GM23248 (cell line): Measurements from ENCODE around the gene RUNDC3A. TPM values are rescaled to one million over a fixed set of nuclear protein-coding genes. Genes with fewer than 3 reads are reported as not detected.
"Not testable (repeated sequence)": the region's sequence is repeated elsewhere in the genome, so short reads cannot be mapped to it uniquely, and the experiment has no call there.

Source experiments
- DNase-seq: peaks from one replicate; pipeline ENCODE4 v3.0.0-alpha.2; 2015
- H2AFZ ChIP-seq: fragments of 200-600 bp; sonication (generic); 2 replicates; pipeline ENCODE4 v1.6.1; 2016; ENCODE audit warnings: antibody characterized with exemption
- H3F3A ChIP-seq: fragments of 200-600 bp; sonication (generic); 2 replicates; pipeline ENCODE4 v1.6.1; 2016; ENCODE audit warnings: mild to moderate bottlenecking, antibody characterized with exemption, mixed run types; ENCODE audit not compliant: insufficient read depth
- H3K27ac ChIP-seq: fragments of 200-600 bp; sonication (generic); 2 replicates; pipeline ENCODE4 v1.5.1; 2016; ENCODE audit warnings: mild to moderate bottlenecking
- H3K27me3 ChIP-seq: fragments of 200-600 bp; sonication (generic); replicated peaks from 2 replicates; pipeline ENCODE4 v1.6.1; 2016; ENCODE audit warnings: mild to moderate bottlenecking; ENCODE audit not compliant: insufficient read depth
- H3K36me3 ChIP-seq: fragments of 200-600 bp; sonication (generic); 2 replicates; pipeline ENCODE4 v1.6.1; 2016; ENCODE audit warnings: low read depth, mild to moderate bottlenecking
- H3K4me1 ChIP-seq: fragments of 200-600 bp; sonication (generic); 2 replicates; pipeline ENCODE4 v1.6.1; 2016; ENCODE audit warnings: mild to moderate bottlenecking; ENCODE audit not compliant: insufficient read depth
- H3K4me2 ChIP-seq: fragments of 200-600 bp; sonication (generic); one replicate; pipeline ENCODE4 v1.6.1; 2016; ENCODE audit warnings: mild to moderate bottlenecking; ENCODE audit not compliant: unreplicated experiment
- H3K4me3 ChIP-seq: fragments of 200-600 bp; sonication (generic); 2 replicates; pipeline ENCODE4 v1.5.1; 2016; ENCODE audit warnings: mild to moderate bottlenecking
- H3K79me2 ChIP-seq: fragments of 200-600 bp; sonication (generic); 2 replicates; pipeline ENCODE4 v1.6.1; 2016; ENCODE audit warnings: mild to moderate bottlenecking; ENCODE audit not compliant: insufficient read depth
- H3K9ac ChIP-seq: fragments of 200-600 bp; sonication (generic); 2 replicates; pipeline ENCODE4 v1.6.1; 2016; ENCODE audit warnings: mild to moderate bottlenecking
- H3K9me2 ChIP-seq: fragments of 200-600 bp; sonication (generic); 2 replicates; pipeline ENCODE4 v1.6.1; 2016; ENCODE audit warnings: mixed run types, mild to moderate bottlenecking, moderate library complexity; ENCODE audit not compliant: insufficient read depth
- H3K9me3 ChIP-seq: fragments of 200-600 bp; sonication (generic); one replicate; pipeline ENCODE4 v1.6.1; 2017; ENCODE audit warnings: low read depth
- H4K20me1 ChIP-seq: fragments of 200-600 bp; sonication (generic); 2 replicates; pipeline ENCODE4 v1.6.0; 2016; ENCODE audit not compliant: insufficient read depth
- EZH2 ChIP-seq: fragments of 200-600 bp; sonication (generic); IDR thresholded peaks from 2 replicates; pipeline ENCODE4 v1.6.1; 2018; ENCODE audit warnings: antibody characterized with exemption, mild to moderate bottlenecking; ENCODE audit not compliant: insufficient read depth, poor library complexity, severe bottlenecking
- EZH2phosphoT487 ChIP-seq: fragments of 200-600 bp; sonication (generic); IDR thresholded peaks from 2 replicates; pipeline ENCODE4 v1.6.1; 2018; ENCODE audit warnings: antibody characterized with exemption, moderate library complexity, mild to moderate bottlenecking, low read depth; ENCODE audit not compliant: insufficient read depth
- WGBS, 2 experiments: methylation state at CpG; one replicate each; pipeline ENCODE4 v1.1.6; 2015 to 2017; ENCODE audit warnings: low lambda C conversion rate in 2 of 2, low coverage in 1 of 2; ENCODE audit errors: missing lambda C conversion rate in 2 of 2; 5-methylcytosine and 5-hydroxymethylcytosine counted together
- in situ Hi-C: fragments of 300-500 bp; cut with MboI; formaldehyde crosslinking; loops from 2 replicates; pipeline ENCODE4 v1.15.0; 2020
- polyA plus RNA-seq: library from polyadenylated mRNA; unstranded; fragments of >200 nt; fragmentation: Nextera tagmentation; extraction: Ambion mirVana; gene quantifications from 2 replicates; pipeline ENCODE4 v1.2.1, GENCODE V29; 2016
- total RNA-seq: library from RNA; depleted of rRNA; stranded (reverse); fragments of >200 nt; shearing (Covaris generic); gene quantifications from 2 replicates; pipeline ENCODE4 v1.2.3, GENCODE V29; 2014

RUNDC3A gene
- total and polyA plus RNA-seq, 2 experiments from 2014 or later, result 0.11 to 0.24 TPM

DNA sequence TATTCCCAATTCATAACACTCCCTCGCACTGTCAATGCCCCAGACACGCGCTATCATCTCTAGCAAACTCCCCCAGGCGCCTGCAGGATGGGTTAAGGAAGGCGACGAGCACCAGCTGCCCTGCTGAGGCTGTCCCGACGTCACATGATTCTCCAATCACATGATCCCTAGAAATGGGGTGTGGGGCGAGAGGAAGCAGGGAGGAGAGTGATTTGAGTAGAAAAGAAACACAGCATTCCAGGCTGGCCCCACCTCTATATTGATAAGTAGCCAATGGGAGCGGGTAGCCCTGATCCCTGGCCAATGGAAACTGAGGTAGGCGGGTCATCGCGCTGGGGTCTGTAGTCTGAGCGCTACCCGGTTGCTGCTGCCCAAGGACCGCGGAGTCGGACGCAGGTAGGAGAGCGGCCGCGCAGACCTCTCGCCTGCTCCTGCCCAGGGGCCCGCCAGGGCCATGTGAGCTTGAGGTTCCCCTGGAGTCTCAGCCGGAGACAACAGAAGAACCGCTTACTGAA lies 36.6 kb downstream of the RUNDC3A start, which contains the start of gene GRN:
Gene GRN, plus strand, starts transcription at position 364 of the 515 bp plus-strand sequence. CDS start 3,863 bp downstream, outside the sequence.
- peak; percentile 98 for DNase-seq
- 1% methylated on average over 26 of the region's 26 CpGs for WGBS, 2 experiments
- no peaks in the 10 kb centered on the region for H4K20me1 ChIP-seq

DNA sequence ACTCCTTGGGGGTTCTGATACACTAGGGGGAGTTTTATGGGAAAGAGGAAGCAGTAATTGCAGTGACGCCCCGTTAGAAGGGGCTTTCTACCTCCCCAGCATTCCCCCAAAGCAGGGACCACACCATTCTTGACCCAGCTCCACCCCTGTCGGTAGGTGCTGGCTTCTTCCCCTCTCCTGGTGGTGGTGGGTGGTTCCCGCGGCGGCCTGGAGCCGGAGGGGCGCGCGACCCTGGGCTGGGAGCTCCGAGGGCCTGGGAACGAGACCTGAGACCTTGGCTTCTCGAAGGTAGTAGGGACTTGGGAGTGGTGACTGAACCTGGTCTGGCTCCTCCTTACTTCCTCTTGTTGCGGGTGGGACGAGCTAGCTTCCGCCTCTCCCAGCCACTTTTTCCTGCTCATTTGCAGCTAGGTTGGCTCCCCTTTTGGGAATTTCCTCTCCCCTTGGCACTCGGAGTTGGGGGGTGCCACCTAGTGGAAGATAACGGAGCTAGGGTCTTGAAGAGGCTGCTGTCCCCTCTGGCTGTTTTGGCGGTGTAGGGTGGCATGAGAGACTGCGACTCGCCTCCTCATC lies 37.1 kb downstream of the RUNDC3A start:
- peak overlapping the region; percentile 97 for H3K4me3 ChIP-seq
- H4K20me1 ChIP-seq, result no peaks in the 10 kb centered on the region
- in situ Hi-C loops, result no loop called here
- H3K9me2 ChIP-seq, result no peaks in the 10 kb centered on the region
- peak overlapping the region; percentile 96 for H2AFZ ChIP-seq
- no peaks in the 10 kb centered on the region for H3K9me3 ChIP-seq
- peaks cover 3% of the 10 kb centered on the region; the same call in 1 of the 2 replicates for H3K4me1 ChIP-seq
- H3K79me2 ChIP-seq, result peaks cover 15% of the 10 kb centered on the region; the same call in 1 of the 2 replicates
- TF ChIP-seq EZH2phosphoT487 (no peak), EZH2 (no peak)
- peak overlapping the region; percentile 86 for H3K9ac ChIP-seq
- H3K27me3 ChIP-seq, result no peaks in the 10 kb centered on the region
- peak overlapping the region; percentile 83 for H3K4me2 ChIP-seq
- peaks cover 16% of the 10 kb centered on the region for H3F3A ChIP-seq
- 4% methylated on average over 19 to 21 of the region's 21 CpGs for WGBS, 2 experiments
- DNase-seq, result peak; percentile 73
- peak overlapping the region; percentile 44 for H3K27ac ChIP-seq
- no peaks in the 10 kb centered on the region for H3K36me3 ChIP-seq

More for the DNA sequence above, 36.6 kb downstream of the RUNDC3A start, which contains the start of gene GRN:
- TF ChIP-seq EZH2 (no peak), EZH2phosphoT487 (no peak)
- Histone ChIP-seq H3K9ac (peak within 1 kb of the TSS; percentile 86), H3K4me3 (peak within 1 kb of the TSS; percentile 97), H3K4me1 (peaks cover 3% of the 10 kb centered on the region; the same call in 1 of the 2 replicates), H3K9me3 (no peaks in the 10 kb centered on the region), H3F3A (peaks cover 16% of the 10 kb centered on the region), H2AFZ (peak within 1 kb of the TSS; percentile 96), H3K36me3 (no peaks in the 10 kb centered on the region), H3K27ac (peak within 1 kb of the TSS; percentile 44), H3K4me2 (peak within 1 kb of the TSS; percentile 83), H3K79me2 (peaks cover 15% of the 10 kb centered on the region; the same call in 1 of the 2 replicates), H3K9me2 (no peaks in the 10 kb centered on the region), H3K27me3 (no peaks in the 10 kb centered on the region)
- in situ Hi-C loops, result no loop called here

DNA sequence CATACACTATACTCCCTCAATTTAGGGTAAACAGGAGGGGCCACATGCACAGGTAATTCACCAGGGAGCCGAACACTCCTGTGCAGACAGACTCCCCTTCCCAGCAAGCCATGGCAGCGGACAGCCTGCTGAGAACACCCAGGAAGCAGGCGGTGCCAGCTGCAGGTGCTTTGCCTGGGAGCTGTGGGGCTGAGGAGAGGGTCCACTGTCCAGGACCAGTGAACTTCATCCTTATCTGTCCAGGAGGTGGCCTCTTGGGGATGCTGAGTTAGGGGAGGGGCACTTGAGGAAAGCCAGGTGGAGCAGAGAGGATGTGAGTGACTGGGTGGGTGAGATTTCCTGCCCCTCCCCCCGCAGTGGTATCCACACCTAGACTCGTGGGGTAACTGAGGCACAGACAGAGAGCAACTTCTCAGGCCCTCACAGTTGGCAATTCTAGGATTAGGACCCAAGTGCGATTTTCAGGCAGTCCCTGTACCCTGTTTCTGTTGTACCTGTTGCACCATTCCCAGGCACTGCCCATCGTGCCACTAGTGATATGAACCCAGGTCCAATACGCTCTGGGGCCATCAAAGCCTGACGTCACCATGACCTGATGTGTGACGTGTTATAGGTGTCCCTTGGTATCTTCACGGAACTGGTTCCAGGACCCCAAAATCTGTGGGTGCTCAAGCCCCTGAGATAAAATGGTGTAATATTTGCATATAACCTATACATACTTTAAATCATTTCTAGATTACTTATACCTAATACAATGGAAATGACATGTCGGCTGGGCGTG lies 37.9 kb downstream of the RUNDC3A start:
- no peaks in the 10 kb centered on the region for H3K27me3 ChIP-seq
- H2AFZ ChIP-seq, result peak overlapping the region; percentile 96; the same call in 1 of the 2 replicates
- peak overlapping the region; percentile 83 for H3K4me2 ChIP-seq
- H3K9ac ChIP-seq, result peak overlapping the region; percentile 86; the same call in 1 of the 2 replicates
- no peaks in the 10 kb centered on the region for H3K9me2 ChIP-seq
- H4K20me1 ChIP-seq, result no peaks in the 10 kb centered on the region
- in situ Hi-C loops, result no loop called here
- H3K79me2 ChIP-seq, result peaks cover 15% of the 10 kb centered on the region; the same call in 1 of the 2 replicates
- TF ChIP-seq EZH2phosphoT487 (no peak), EZH2 (no peak)
- no peaks in the 10 kb centered on the region for H3K36me3 ChIP-seq
- no peaks in the 10 kb centered on the region for H3K9me3 ChIP-seq
- no peak for DNase-seq
- no peak overlapping the region for H3K27ac ChIP-seq
- WGBS, 2 experiments, result 78 to 80% methylated on average over 13 of the region's 13 CpGs
- H3K4me3 ChIP-seq, result peak overlapping the region; percentile 97
- peaks cover 16% of the 10 kb centered on the region for H3F3A ChIP-seq
- H3K4me1 ChIP-seq, result peaks cover 3% of the 10 kb centered on the region; the same call in 1 of the 2 replicates

DNA sequence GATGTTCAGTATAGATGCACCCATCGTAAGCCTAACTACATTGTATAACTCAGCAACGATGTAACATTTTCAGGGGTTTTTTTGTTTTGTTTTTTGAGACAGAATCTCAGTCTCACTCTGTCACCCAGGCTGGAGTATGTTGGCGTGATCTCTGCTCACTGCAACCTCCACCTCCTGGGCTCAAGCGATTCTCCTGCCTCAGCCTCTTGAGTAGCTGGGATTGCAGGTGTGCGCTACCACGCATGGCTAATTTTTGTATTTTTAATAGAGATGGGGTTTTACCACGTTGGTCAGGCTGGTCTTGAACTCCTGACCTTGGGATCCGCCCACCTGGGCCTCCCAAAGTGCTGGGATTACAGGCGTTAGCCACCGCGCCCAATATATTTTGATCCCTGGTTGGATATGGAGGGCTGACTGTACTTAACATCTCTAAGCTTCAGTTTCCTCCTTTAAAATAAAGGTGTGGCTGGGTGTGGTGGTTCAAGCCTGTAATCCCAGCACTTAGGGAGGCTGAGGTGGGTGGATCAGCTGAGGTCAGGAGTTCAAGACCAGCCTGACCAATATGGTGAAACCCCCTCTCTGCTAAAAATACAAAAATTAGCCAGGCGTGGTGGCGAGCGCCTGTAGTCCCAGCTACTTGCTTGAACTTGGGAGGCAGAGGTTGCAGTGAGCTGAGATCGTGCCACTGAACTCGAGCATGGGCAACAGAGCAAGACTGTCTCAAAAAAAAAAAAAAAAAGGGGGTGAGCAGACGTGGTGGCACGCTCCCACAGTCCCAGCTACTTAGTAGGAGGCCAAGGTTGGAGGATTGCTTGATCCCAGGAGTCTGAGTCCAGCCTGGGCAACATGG lies 39.0 kb downstream of the RUNDC3A start:
- Histone ChIP-seq H3K27ac (peak overlapping the region; percentile 33; the same call in 1 of the 2 replicates), H3K9ac (0 out of 2 replicates have a peak overlapping the region, but pooled peaks have one; percentile 13), H3K79me2 (peaks cover 15% of the 10 kb centered on the region; the same call in 1 of the 2 replicates), H3F3A (peaks cover 16% of the 10 kb centered on the region)
- H3K9me3 ChIP-seq, H3K36me3 ChIP-seq, DNase-seq, H3K4me3 ChIP-seq, in situ Hi-C loops, H3K4me1 ChIP-seq, H4K20me1 ChIP-seq, H3K9me2 ChIP-seq, H3K27me3 ChIP-seq, H2AFZ ChIP-seq, H3K4me2 ChIP-seq: not testable (repeated sequence)
- 78 to 79% methylated on average over 18 of the region's 18 CpGs for whole genome bisulfite sequencing, 2 experiments
